ENCODE results near the gene ADGRE1.

- TF ChIP-seq CTCF (IDR thresholded peaks at IDR 0.05) (no peak), POLR2A (IDR thresholded peaks at IDR 0.05; ENCODE audit: low read depth) (no peak), EP300 (IDR thresholded peaks at IDR 0.05) (no peak)
These were observed 84.0 kb downstream of the ADGRE1 start for GRCh38 chr19:6971366-6971765.

Measured in esophagus muscularis mucosa (tissue), 4 donors.